ENCODE measurements around the gene MAPK14.
"Not testable (repeated sequence)": the region's sequence is repeated elsewhere in the genome, so short reads cannot be mapped to it uniquely, and the experiment has no call there.

MAPK14 gene

DNA sequence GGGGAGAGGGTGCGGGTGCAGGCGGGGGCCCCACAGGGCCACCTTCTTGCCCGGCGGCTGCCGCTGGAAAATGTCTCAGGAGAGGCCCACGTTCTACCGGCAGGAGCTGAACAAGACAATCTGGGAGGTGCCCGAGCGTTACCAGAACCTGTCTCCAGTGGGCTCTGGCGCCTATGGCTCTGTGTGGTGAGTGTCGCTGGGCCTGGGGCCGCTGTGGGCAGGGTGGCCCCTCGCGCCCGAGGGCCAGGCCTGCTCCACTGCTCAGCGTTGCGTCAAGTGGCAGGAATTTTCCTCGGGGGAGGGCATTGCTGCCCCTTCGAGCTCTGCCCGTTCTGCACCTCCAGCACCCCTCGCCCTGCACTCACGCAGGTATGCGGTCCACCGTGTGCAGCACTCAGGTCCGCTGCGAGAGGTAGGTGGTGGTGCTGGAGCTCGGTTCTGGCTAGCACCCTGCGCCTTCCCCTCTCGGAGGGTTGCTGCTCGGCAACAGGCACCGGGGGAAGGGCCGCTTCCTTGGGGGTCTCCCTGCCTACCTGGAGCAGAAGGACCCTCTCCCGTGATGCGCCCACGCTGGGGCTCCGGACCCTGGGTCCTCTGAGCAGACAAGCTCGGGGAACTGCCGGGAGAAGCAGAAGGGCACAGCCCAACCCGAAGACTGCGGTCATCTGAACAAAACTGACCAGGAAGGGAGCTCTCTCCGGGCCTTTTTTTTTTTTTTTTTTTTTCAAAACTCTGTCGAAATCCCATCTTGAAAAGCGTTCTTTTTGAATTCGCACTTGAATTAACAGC is 674 bp downstream of the MAPK14 start:
- DNase-seq (peak; percentile 7), ATAC-seq (replicated peaks) (peak; percentile 45 to 47)
- peak overlapping the region; percentile 90 to 95 for H3K4me3 Mint-ChIP-seq
- peaks cover 21% of the 10 kb centered on the region in 2 donors for H3K27me3 Mint-ChIP-seq
- no peaks in the 10 kb centered on the region for H3K9me3 Mint-ChIP-seq
- H3K36me3 Mint-ChIP-seq: peaks cover 2 to 4% of the 10 kb centered on the region in 2 donors
- peak overlapping the region; percentile 82 for H3K27ac Mint-ChIP-seq
- peaks cover 23 to 40% of the 10 kb centered on the region in 2 donors for H3K4me1 Mint-ChIP-seq

GRCh38 chr6:36028877-36029324 is 1.3 kb downstream of the MAPK14 start:
- DNase-seq (peak; percentile 14), ATAC-seq (replicated peaks) (peak; percentile 38 to 39)
- H3K36me3 Mint-ChIP-seq: peaks cover 2 to 4% of the 10 kb centered on the region in 2 donors
- no peaks in the 10 kb centered on the region for H3K9me3 Mint-ChIP-seq
- H3K27me3 Mint-ChIP-seq: peaks cover 16% of the 10 kb centered on the region in 2 donors
- peak overlapping the region; percentile 90 to 95 for H3K4me3 Mint-ChIP-seq
- peaks cover 21 to 42% of the 10 kb centered on the region in 2 donors for H3K4me1 Mint-ChIP-seq
- H3K27ac Mint-ChIP-seq: peak overlapping the region; percentile 82

DNA sequence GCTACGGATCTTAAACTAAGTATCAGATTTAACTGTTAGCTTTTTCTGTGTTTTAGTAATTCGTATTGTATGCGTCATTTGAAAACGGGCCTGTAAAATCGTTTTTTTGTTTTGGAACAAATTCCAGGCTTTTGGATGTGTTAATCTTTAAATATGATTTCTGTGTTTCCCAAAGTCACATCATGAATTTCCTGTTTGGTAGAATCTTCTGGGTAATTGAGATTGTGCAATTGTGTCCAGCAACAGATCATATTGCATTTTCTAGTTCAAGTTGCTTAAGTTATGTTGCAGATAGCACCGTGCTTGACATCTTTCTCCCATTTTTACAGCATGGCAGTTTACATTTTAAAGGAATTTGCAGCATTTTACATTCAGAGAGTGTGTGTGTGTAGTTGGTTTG is 1.9 kb downstream of the MAPK14 start:
- peaks cover 21 to 42% of the 10 kb centered on the region in 2 donors for H3K4me1 Mint-ChIP-seq
- no peak for DNase-seq

GRCh38 chr6:36032261-36032660 is 4.7 kb downstream of the MAPK14 start:
- H3K4me3 Mint-ChIP-seq: peak overlapping the region in 1 of 2 donors; percentile 1

More for the DNA sequence above, 1.9 kb downstream of the MAPK14 start:
- Mint-ChIP-seq H3K9me3 (no peaks in the 10 kb centered on the region), H3K36me3 (peaks cover 2 to 4% of the 10 kb centered on the region in 2 donors), H3K4me3 (peak overlapping the region; percentile 90 to 95), H3K27me3 (peaks cover 13% of the 10 kb centered on the region in 2 donors), H3K27ac (no peak overlapping the region)
- ATAC-seq (replicated peaks): no peak

DNA sequence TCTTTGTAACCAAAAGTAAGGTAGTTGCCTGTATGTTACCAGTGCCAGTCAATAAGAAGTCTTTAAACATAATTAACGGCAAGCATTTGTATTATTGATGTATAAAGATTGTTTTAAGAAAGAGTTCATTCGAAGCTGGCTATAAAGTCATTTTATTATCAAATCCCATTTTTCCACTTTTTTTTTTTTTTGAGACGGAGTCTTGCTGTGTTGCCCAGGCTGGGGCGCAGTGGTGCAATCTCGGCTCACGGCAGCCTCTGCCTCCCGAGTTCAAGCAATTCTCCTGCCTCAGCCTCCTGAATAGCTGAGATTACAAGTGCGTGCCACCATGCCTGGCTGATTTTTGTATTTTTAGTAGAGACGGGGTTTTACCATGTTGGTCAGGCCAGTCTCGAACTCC is 5.5 kb downstream of the MAPK14 start:
- H3K9me3 Mint-ChIP-seq; H3K27me3 Mint-ChIP-seq; H3K27ac Mint-ChIP-seq; DNase-seq; H3K4me3 Mint-ChIP-seq; ATAC-seq (replicated peaks): not testable (repeated sequence)
- Mint-ChIP-seq H3K36me3 (peaks cover 8 to 12% of the 10 kb centered on the region in 2 donors), H3K4me1 (peaks cover 35 to 67% of the 10 kb centered on the region in 2 donors)

More at GRCh38 chr6:36032261-36032660, 4.7 kb downstream of the MAPK14 start:
- Mint-ChIP-seq H3K36me3 (peaks cover 7 to 12% of the 10 kb centered on the region in 2 donors), H3K27ac (no peak overlapping the region), H3K4me1 (peaks cover 28 to 58% of the 10 kb centered on the region in 2 donors), H3K27me3 (no peaks in the 10 kb centered on the region), H3K9me3 (no peaks in the 10 kb centered on the region)
- ATAC-seq (replicated peaks) (no peak), DNase-seq (no peak)

GRCh38 chr6:36033935-36034334 is 6.3 kb downstream of the MAPK14 start:
- ATAC-seq (replicated peaks) (no peak), DNase-seq (no peak)
- H3K4me3 Mint-ChIP-seq: no peak overlapping the region
- H3K36me3 Mint-ChIP-seq: peaks cover 6 to 12% of the 10 kb centered on the region in 2 donors
- no peaks in the 10 kb centered on the region for H3K9me3 Mint-ChIP-seq
- H3K4me1 Mint-ChIP-seq: peaks cover 35 to 73% of the 10 kb centered on the region in 2 donors
- H3K27me3 Mint-ChIP-seq: no peaks in the 10 kb centered on the region
- H3K27ac Mint-ChIP-seq: no peak overlapping the region

DNA sequence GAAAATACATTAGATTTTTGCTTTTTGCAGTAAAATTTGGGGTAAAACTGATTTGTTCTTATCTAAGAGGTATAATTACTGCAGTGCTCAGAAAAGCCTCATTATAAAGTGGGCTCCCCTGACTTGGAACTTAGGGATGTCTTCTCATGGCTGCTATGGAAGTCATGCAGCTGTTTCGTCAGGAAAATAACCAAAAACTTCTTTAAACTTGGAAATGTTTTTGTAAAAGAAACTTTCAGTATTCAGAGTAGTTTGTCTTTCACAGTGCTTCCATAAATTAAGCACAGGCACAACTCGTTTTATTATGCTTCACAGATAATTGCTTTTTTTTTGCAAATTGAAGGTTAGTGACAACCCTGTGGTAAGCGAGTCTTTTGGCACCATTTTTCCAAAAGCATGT is 6.8 kb downstream of the MAPK14 start:
- ATAC-seq (replicated peaks) (no peak), DNase-seq (no peak)
- Mint-ChIP-seq H3K27me3 (no peaks in the 10 kb centered on the region), H3K9me3 (no peaks in the 10 kb centered on the region), H3K4me1 (peaks cover 37 to 73% of the 10 kb centered on the region in 2 donors), H3K27ac (no peak overlapping the region), H3K36me3 (peaks cover 6 to 12% of the 10 kb centered on the region in 2 donors), H3K4me3 (no peak overlapping the region)

- no peaks in the 10 kb centered on the region for H3K27me3 Mint-ChIP-seq
- no peak overlapping the region for H3K27ac Mint-ChIP-seq
- ATAC-seq (replicated peaks) (no peak), DNase-seq (no peak)
- H3K4me1 Mint-ChIP-seq: peaks cover 36 to 71% of the 10 kb centered on the region in 2 donors
- H3K9me3 Mint-ChIP-seq: no peaks in the 10 kb centered on the region
- H3K4me3 Mint-ChIP-seq: no peak overlapping the region
- H3K36me3 Mint-ChIP-seq: peaks cover 6 to 12% of the 10 kb centered on the region in 2 donors
Measured at GRCh38 chr6:36035225-36035624, 7.6 kb downstream of the MAPK14 start.

- Mint-ChIP-seq H3K27ac (no peak overlapping the region), H3K9me3 (no peaks in the 10 kb centered on the region), H3K4me1 (peaks cover 36 to 77% of the 10 kb centered on the region in 2 donors), H3K4me3 (no peak overlapping the region), H3K36me3 (peaks cover 7 to 13% of the 10 kb centered on the region in 2 donors), H3K27me3 (no peaks in the 10 kb centered on the region)
- ATAC-seq (replicated peaks) (peak; percentile 57 to 63), DNase-seq (no peak)
Measured at GRCh38 chr6:36038120-36038876, 10.7 kb downstream of the MAPK14 start.

GRCh38 chr6:36039112-36039511 is 11.5 kb downstream of the MAPK14 start:
- no peaks in the 10 kb centered on the region for H3K9me3 Mint-ChIP-seq
- no peaks in the 10 kb centered on the region for H3K27me3 Mint-ChIP-seq
- peaks cover 34 to 69% of the 10 kb centered on the region in 2 donors for H3K4me1 Mint-ChIP-seq
- H3K36me3 Mint-ChIP-seq: peaks cover 7 to 13% of the 10 kb centered on the region in 2 donors
- H3K27ac Mint-ChIP-seq: peak overlapping the region; percentile 40
- H3K4me3 Mint-ChIP-seq: no peak overlapping the region
- DNase-seq: no peak
- no peak for ATAC-seq (replicated peaks)

- no peaks in the 10 kb centered on the region for H3K9me3 Mint-ChIP-seq
- DNase-seq (no peak), ATAC-seq (replicated peaks) (no peak)
- peaks cover 12 to 13% of the 10 kb centered on the region in 2 donors for H3K36me3 Mint-ChIP-seq
- H3K27me3 Mint-ChIP-seq: no peaks in the 10 kb centered on the region
- H3K4me3 Mint-ChIP-seq: no peak overlapping the region
- no peak overlapping the region for H3K27ac Mint-ChIP-seq
- peaks cover 31 to 60% of the 10 kb centered on the region in 2 donors for H3K4me1 Mint-ChIP-seq
Measured at GRCh38 chr6:36040958-36041357, 13.3 kb downstream of the MAPK14 start.

DNA sequence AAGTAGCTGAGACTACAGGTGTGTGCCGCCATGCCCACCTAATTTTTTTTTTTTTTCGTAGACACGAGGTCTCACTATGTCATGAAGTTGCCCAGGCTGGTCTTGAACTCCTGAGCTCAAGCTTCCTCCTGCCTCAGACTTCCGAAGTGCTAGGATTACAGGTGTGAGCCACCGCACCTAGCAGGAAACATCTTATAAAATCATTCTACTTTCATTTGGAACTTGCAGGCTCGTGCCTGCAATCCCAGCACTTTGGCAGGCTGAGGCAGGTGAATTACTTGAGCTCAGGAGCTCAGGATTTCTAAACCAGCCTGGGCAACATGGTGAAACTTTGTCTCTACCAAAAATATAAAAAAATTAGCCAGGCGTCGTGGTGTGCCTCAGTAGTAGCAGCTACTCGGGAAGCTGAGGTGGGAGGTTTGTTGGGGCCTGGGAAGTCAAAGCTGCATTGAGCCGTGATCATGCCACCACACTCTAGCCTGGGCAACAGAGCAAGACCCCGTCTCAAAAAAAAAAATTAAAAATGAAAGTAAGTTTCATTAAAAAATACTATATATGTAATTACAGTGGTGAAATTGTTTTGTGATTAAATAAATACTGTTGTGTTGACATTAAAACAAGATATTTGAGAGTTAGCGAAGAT is 15.1 kb downstream of the MAPK14 start:
- DNase-seq (no peak), ATAC-seq (replicated peaks) (no peak)
- H3K4me1 Mint-ChIP-seq: peaks cover 31 to 55% of the 10 kb centered on the region in 2 donors
- H3K27me3 Mint-ChIP-seq: no peaks in the 10 kb centered on the region
- H3K4me3 Mint-ChIP-seq: no peak overlapping the region
- peaks cover 14 to 16% of the 10 kb centered on the region in 2 donors for H3K36me3 Mint-ChIP-seq
- peaks cover 0 to 2% of the 10 kb centered on the region in 2 donors for H3K9me3 Mint-ChIP-seq
- no peak overlapping the region for H3K27ac Mint-ChIP-seq

- Mint-ChIP-seq H3K4me3 (no peak overlapping the region), H3K4me1 (peaks cover 7 to 8% of the 10 kb centered on the region in 2 donors), H3K9me3 (peaks cover 0 to 2% of the 10 kb centered on the region in 2 donors), H3K36me3 (peaks cover 7 to 9% of the 10 kb centered on the region in 2 donors), H3K27me3 (no peaks in the 10 kb centered on the region), H3K27ac (no peak overlapping the region)
- peak; percentile 39 to 58 for ATAC-seq (replicated peaks)
- no peak for DNase-seq
Measured at GRCh38 chr6:36049582-36049981, 22.0 kb downstream of the MAPK14 start.

GRCh38 chr6:36050305-36050704 is 22.7 kb downstream of the MAPK14 start:
- H3K27ac Mint-ChIP-seq: no peak overlapping the region
- H3K9me3 Mint-ChIP-seq: peaks cover 0 to 2% of the 10 kb centered on the region in 2 donors
- no peak overlapping the region for H3K4me3 Mint-ChIP-seq
- peaks cover 7 to 8% of the 10 kb centered on the region in 2 donors for H3K4me1 Mint-ChIP-seq
- H3K36me3 Mint-ChIP-seq: peaks cover 7% of the 10 kb centered on the region in 2 donors
- H3K27me3 Mint-ChIP-seq: no peaks in the 10 kb centered on the region
- ATAC-seq (replicated peaks): no peak
- no peak for DNase-seq
